SK-N-SH (cell line): ENCODE measurements around the gene KIFC3. TPM values are rescaled to one million over a fixed set of nuclear protein-coding genes. Genes with fewer than 3 reads are reported as not detected.

Source experiments
- CTCF ChIA-PET: fragments of 300-600, 350-600 bp; formaldehyde crosslinking; extraction: SDS; loops from one replicate; lab custom pipeline; 2021; lab: Yijun Ruan, JAX
- POLR2A ChIA-PET: fragments of 350-600 bp; sonication (Branson Sonifier 250); formaldehyde crosslinking; extraction: SDS; loops from one replicate; lab custom pipeline; 2020; ENCODE audit warnings: antibody characterized with exemption, inconsistent platforms; lab: Yijun Ruan, JAX
- DNase-seq: peaks from one replicate; pipeline ENCODE4 v3.0.0; 2012
- H2AFZ ChIP-seq: fragments of 200-600 bp; sonication (generic); 2 replicates; pipeline ENCODE4 v1.8.1; 2016; ENCODE audit warnings: antibody characterized with exemption, mild to moderate bottlenecking, low read depth
- H3F3A ChIP-seq: fragments of 200-600 bp; sonication (generic); replicated peaks from 2 replicates; pipeline ENCODE3; 2016; ENCODE audit warnings: antibody characterized with exemption, mild to moderate bottlenecking; ENCODE audit not compliant: insufficient read depth
- H3K27ac ChIP-seq, 2 experiments: fragments of 200-500 bp in 1 of 2; fragments of 200-600 bp in 1 of 2; sonication (Bioruptor generic) in 1 of 2; sonication (generic), shearing (Covaris generic) in 1 of 2; 2 replicates each; pipeline versions ENCODE4 v1.5.1 to v1.6.1; 2014 to 2016; ENCODE audit warnings: low read depth in 2 of 2, inconsistent platforms in 1 of 2, low read length in 1 of 2, mild to moderate bottlenecking in 1 of 2, mixed read lengths in 1 of 2
- H3K27me3 ChIP-seq: fragments of 200-600 bp; sonication (generic), shearing (Covaris generic); 2 replicates; pipeline ENCODE4 v1.6.1; 2016; ENCODE audit warnings: mixed run types; ENCODE audit not compliant: insufficient read depth
- H3K36me3 ChIP-seq, 2 experiments: fragments of 200-500 bp in 1 of 2; fragments of 200-600 bp in 1 of 2; sonication (Bioruptor generic) in 1 of 2; sonication (generic) in 1 of 2; replicated peaks in 1 of 2; 2 replicates each; pipeline versions ENCODE3 to v1.5.1; 2014 to 2016; ENCODE audit warnings: low read length in 1 of 2, mild to moderate bottlenecking in 1 of 2; ENCODE audit not compliant: insufficient read depth in 2 of 2, control insufficient read depth in 1 of 2
- H3K4me1 ChIP-seq, 2 experiments: fragments of 200-500 bp in 1 of 2; fragments of 200-600 bp in 1 of 2; sonication (Bioruptor generic) in 1 of 2; sonication (generic), shearing (Covaris generic) in 1 of 2; 2 replicates each; pipeline versions ENCODE4 v1.5.1 to v1.6.1; 2014 to 2016; ENCODE audit warnings: low read depth in 1 of 2, low read length in 1 of 2, mixed run types in 1 of 2; ENCODE audit not compliant: insufficient read depth in 2 of 2, control insufficient read depth in 1 of 2
- H3K4me2 ChIP-seq: fragments of 200-600 bp; sonication (generic), shearing (Covaris generic); 2 replicates; pipeline ENCODE4 v1.6.1; 2017; ENCODE audit warnings: mixed run types
- H3K4me3 ChIP-seq, 2 experiments: fragments of 200-500 bp in 1 of 2; fragments of 200-600 bp in 1 of 2; sonication (Bioruptor generic) in 1 of 2; sonication (generic), shearing (Covaris generic) in 1 of 2; 2 replicates each; pipeline versions ENCODE4 v1.5.1 to v1.8.1; 2014 to 2016; ENCODE audit warnings: low read depth in 2 of 2, inconsistent platforms in 1 of 2, low read length in 1 of 2, mild to moderate bottlenecking in 1 of 2, mixed read lengths in 1 of 2, moderate library complexity in 1 of 2
- H3K79me2 ChIP-seq: fragments of 200-600 bp; sonication (generic); 2 replicates; pipeline ENCODE4 v1.8.1; 2017; ENCODE audit warnings: mild to moderate bottlenecking; ENCODE audit not compliant: insufficient read depth
- H3K9ac ChIP-seq: fragments of 200-600 bp; sonication (generic); 2 replicates; pipeline ENCODE4 v1.6.1; 2017; ENCODE audit warnings: mixed run types
- H3K9me2 ChIP-seq: fragments of 200-600 bp; sonication (generic); 2 replicates; pipeline ENCODE4 v1.6.1; 2017; ENCODE audit warnings: mixed run types
- H3K9me3 ChIP-seq: fragments of 200-600 bp; sonication (generic); 2 replicates; pipeline ENCODE4 v1.6.1; 2017; ENCODE audit warnings: mixed run types, mild to moderate bottlenecking, moderate library complexity
- H4K20me1 ChIP-seq: fragments of 200-600 bp; sonication (generic); 2 replicates; pipeline ENCODE4 v1.6.1; 2017; ENCODE audit warnings: mild to moderate bottlenecking, mixed run types; ENCODE audit not compliant: insufficient read depth
- EZH2phosphoT487 ChIP-seq: fragments of 200-600 bp; sonication (generic); IDR thresholded peaks from 2 replicates; pipeline ENCODE4 v1.6.1; 2017; ENCODE audit warnings: low read depth, mixed run types, mild to moderate bottlenecking, antibody characterized with exemption, moderate library complexity, borderline replicate concordance
- FOSL2 ChIP-seq: IDR thresholded peaks from 2 replicates; pipeline ENCODE4 v1.4.0; 2012; ENCODE audit warnings: low read depth, mild to moderate bottlenecking, moderate library complexity, borderline replicate concordance
- GABPA ChIP-seq: IDR thresholded peaks from 2 replicates; pipeline ENCODE4 v1.4.0; 2012; ENCODE audit warnings: low read depth, mild to moderate bottlenecking
- JUND ChIP-seq: IDR thresholded peaks from 2 replicates; pipeline ENCODE4 v1.4.0; 2012
- MXI1 ChIP-seq: IDR thresholded peaks from 2 replicates; pipeline ENCODE4 v1.6.1; 2012; ENCODE audit warnings: mild to moderate bottlenecking, low read depth, low read length, improper control_type of control experiment
- NFIC ChIP-seq: IDR thresholded peaks from 2 replicates; pipeline ENCODE4 v1.4.0; 2012; ENCODE audit warnings: borderline replicate concordance
- NRF1 ChIP-seq: IDR thresholded peaks from 2 replicates; pipeline ENCODE4 v1.6.1; 2012; ENCODE audit warnings: low read depth, mild to moderate bottlenecking, low read length
- POLR2AphosphoS5 ChIP-seq: IDR thresholded peaks from 2 replicates; pipeline ENCODE4 v1.6.1; 2012; ENCODE audit warnings: low read depth, low read length
- RAD21 ChIP-seq: IDR thresholded peaks from 2 replicates; pipeline ENCODE4 v1.6.1; 2012; ENCODE audit warnings: mild to moderate bottlenecking, low read length
- RXRA ChIP-seq: IDR thresholded peaks from 2 replicates; pipeline ENCODE4 v1.4.0; 2012; ENCODE audit warnings: low read depth, mild to moderate bottlenecking, borderline replicate concordance
- SIN3A ChIP-seq: IDR thresholded peaks from 2 replicates; pipeline ENCODE4 v1.6.1; 2012; ENCODE audit warnings: low read depth, mild to moderate bottlenecking, low read length, moderate library complexity, borderline replicate concordance
- TCF12 ChIP-seq: IDR thresholded peaks from 2 replicates; pipeline ENCODE4 v1.4.0; 2012
- USF1 ChIP-seq: IDR thresholded peaks from 2 replicates; pipeline ENCODE4 v1.4.0; 2012; ENCODE audit warnings: low read depth, borderline replicate concordance
- USF2 ChIP-seq: fragments of 150-350 bp; IDR thresholded peaks from 2 replicates; pipeline ENCODE4 v1.6.1; 2017; ENCODE audit warnings: antibody characterized with exemption, low read length, low read depth, borderline replicate concordance
- ZBTB33 ChIP-seq: IDR thresholded peaks from 2 replicates; pipeline ENCODE4 v1.4.0; 2012; ENCODE audit warnings: low read depth, borderline replicate concordance
- WGBS: methylation state at CpG from one replicate; pipeline ENCODE4 v1.1.6; 2017; ENCODE audit warnings: low lambda C conversion rate; 5-methylcytosine and 5-hydroxymethylcytosine counted together
- polyA plus RNA-seq, 3 experiments: library from polyadenylated mRNA; depleted of rRNA; stranded (reverse); fragments of >200 nt; gene quantifications; 2 replicates each; pipeline ENCODE4 v1.2.3, GENCODE V29; 2012
- TF ChIP-seq, protein P1 (sequence below): fragments of 150-350 bp; IDR thresholded peaks from 2 replicates; pipeline ENCODE4 v1.6.1; 2016; ENCODE audit warnings: mild to moderate bottlenecking, low read depth, low read length
- TF ChIP-seq, protein P2 (sequence below): IDR thresholded peaks from 2 replicates; pipeline ENCODE4; 2012

The KIFC3 gene
- polyA plus RNA-seq, 1 of the 3 experiments (the other 2 are of a cell fraction) = 65.4 TPM

DNA sequence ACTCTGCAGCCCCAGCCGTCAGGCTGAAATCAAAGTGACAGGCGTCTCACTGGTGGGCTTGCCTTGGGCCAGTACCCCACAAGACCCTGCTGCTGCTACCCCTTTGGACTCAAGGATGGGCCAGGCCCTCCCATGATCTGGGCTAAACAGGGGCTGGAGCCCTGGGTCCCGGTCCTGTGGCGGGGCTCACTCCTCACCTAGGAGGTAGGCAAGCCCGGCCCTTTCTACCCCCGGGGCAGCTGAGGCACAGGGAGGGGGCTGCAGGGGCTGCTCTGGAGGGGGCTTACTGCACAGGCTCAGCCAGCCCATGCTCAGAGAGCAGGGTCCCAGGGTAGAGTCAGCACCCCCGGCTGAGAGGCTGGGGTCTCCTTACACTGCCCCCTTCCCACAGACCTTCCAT lies 43.2 kb downstream of the KIFC3 start (continued):
- TF ChIP-seq EZH2phosphoT487 = no peak
- TF ChIP-seq, all 33 proteins: peak for 0

DNA sequence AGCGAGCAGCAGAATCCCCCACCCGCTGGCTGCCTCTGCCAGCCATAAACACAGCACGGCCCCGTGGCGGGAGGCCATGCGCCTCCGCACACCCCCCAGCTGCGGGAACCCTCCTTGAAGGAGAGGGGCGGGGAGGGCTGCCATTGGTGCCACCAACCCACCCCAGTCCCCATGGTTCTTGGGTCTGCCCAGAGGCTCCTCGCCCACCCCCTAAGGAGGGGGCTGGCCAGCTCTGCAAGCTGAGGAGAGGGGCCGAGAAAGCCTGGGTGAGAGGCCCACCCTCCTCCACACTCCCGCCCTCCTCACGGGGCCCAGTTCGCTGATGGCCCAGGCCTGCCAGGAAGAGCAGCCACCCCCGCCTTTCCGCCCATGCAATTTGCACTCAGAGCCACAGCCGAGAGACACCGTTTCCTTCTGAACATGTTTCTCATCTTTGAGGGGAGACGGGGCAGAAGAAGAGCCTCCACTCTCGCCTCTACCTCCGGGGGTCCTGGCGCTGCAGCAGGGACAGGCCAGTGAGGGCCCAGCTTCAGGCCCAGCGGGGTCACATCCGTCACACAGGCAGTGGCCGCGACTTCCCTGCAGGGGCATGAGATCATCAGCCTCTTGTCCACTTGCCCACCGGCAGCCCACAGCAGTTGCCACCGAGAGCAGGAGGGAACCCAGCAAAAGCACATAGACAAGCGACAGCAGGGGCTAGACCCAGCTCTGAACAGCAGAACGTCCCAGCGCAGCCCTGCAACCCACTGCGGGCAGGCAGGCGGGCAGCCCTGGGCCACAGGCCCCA lies 43.8 kb downstream of the KIFC3 start:
- Histone ChIP-seq H3K79me2 (no peaks in the 10 kb centered on the region), H3K9ac (no peak overlapping the region), H3K4me1 (peaks cover 0 to 6% of the 10 kb centered on the region in 2 experiments; a peak in 1 of 4 replicates), H3K4me2 (no peak overlapping the region), H3K27me3 (no peaks in the 10 kb centered on the region), H3K27ac (no peak overlapping the region), H3F3A (peaks cover 6% of the 10 kb centered on the region), H3K9me3 (no peaks in the 10 kb centered on the region), H2AFZ (no peak overlapping the region), H3K36me3 (peaks cover 4 to 50% of the 10 kb centered on the region in 2 experiments), H3K4me3 (no peak overlapping the region), H3K9me2 (no peaks in the 10 kb centered on the region), H4K20me1 (0 out of 2 replicates have a peak, but pooled peaks cover 2% of the 10 kb centered on the region)
- no peak for DNase-seq
- TF ChIP-seq RAD21 (no peak), RXRA (no peak), JUND (no peak), SIN3A (no peak), USF1 (no peak), POLR2AphosphoS5 (no peak), NRF1 (no peak), TCF12 (no peak)
- TF ChIP-seq, protein P1, sequence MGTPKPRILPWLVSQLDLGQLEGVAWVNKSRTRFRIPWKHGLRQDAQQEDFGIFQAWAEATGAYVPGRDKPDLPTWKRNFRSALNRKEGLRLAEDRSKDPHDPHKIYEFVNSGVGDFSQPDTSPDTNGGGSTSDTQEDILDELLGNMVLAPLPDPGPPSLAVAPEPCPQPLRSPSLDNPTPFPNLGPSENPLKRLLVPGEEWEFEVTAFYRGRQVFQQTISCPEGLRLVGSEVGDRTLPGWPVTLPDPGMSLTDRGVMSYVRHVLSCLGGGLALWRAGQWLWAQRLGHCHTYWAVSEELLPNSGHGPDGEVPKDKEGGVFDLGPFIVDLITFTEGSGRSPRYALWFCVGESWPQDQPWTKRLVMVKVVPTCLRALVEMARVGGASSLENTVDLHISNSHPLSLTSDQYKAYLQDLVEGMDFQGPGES = no peak
- POLR2A ChIA-PET = no interaction called here
- CTCF ChIA-PET = interaction anchor here (0.8 to 4.8 kb wide), 22 partner anchors 9 to 182 kb away, joined by 3 to 57 read pairs (median 5); no protein-coding TSS in a partner anchor
- WGBS = 84% methylated on average over 21 of the region's 33 CpGs

DNA sequence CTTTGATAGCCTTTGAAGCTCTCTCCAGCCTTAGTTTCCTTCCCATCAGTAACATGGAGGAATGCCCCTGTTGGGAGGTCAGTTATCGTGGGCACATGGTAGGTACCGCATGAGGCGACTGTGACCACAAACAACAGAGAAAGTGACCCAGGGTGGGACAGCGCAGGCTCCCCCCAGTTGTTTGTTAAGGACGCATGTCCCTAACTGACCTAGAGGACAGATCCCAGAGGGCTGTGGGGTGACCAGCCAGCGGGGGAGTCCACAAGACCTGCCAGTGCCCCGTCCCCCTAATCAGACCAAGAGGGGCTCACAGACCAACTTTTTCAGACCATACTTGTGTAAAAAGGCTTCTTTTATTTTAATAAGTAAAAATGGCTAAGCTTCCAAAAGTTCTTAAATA lies 44.4 kb downstream of the KIFC3 start:
- Histone ChIP-seq H3K36me3 (peaks cover under 1 to 55% of the 10 kb centered on the region in 2 experiments), H3F3A (peaks cover 6% of the 10 kb centered on the region), H4K20me1 (0 out of 2 replicates have a peak, but pooled peaks cover 2% of the 10 kb centered on the region), H3K4me2 (no peak overlapping the region), H3K27me3 (no peaks in the 10 kb centered on the region), H2AFZ (no peak overlapping the region), H3K27ac (no peak overlapping the region), H3K4me1 (no peaks in the 10 kb centered on the region), H3K9ac (no peak overlapping the region), H3K79me2 (no peaks in the 10 kb centered on the region), H3K9me2 (no peaks in the 10 kb centered on the region), H3K9me3 (no peaks in the 10 kb centered on the region), H3K4me3 (no peak overlapping the region)
- ChIA-PET CTCF (interaction anchor here (0.5 to 4.8 kb wide), 33 partner anchors 8 to 561 kb away, joined by 3 to 57 read pairs (median 5); partner anchors contain the start of gene KATNB1), POLR2A (no interaction called here)
- 98% methylated on average over 6 of the region's 7 CpGs for WGBS
- DNase-seq = no peak
- TF ChIP-seq NRF1 = no peak
- TF ChIP-seq ZBTB33 = no peak
- no peak for TF ChIP-seq RAD21
- no peak for TF ChIP-seq MXI1
- TF ChIP-seq, protein P2, sequence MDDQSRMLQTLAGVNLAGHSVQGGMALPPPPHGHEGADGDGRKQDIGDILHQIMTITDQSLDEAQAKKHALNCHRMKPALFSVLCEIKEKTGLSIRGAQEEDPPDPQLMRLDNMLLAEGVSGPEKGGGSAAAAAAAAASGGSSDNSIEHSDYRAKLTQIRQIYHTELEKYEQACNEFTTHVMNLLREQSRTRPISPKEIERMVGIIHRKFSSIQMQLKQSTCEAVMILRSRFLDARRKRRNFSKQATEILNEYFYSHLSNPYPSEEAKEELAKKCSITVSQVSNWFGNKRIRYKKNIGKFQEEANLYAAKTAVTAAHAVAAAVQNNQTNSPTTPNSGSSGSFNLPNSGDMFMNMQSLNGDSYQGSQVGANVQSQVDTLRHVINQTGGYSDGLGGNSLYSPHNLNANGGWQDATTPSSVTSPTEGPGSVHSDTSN = no peak
- TF ChIP-seq USF2 = no peak
- TF ChIP-seq FOSL2 = no peak
- TF ChIP-seq GABPA = no peak
- TF ChIP-seq, protein P1 = no peak
- no peak for TF ChIP-seq NFIC
